Peyer's patch (tissue), 4 donors: ENCODE data around the gene HNRNPLL.

ENCODE experiments used
- POLR2A ChIP-seq, 2 donors: fragments of 450-650 bp; IDR thresholded peaks; one replicate each; pipeline ENCODE4 v1.5.1; 2017; ENCODE audit warnings: antibody characterized with exemption in 2 of 2, mild to moderate bottlenecking in 2 of 2, moderate library complexity in 2 of 2
- TF ChIP-seq, protein P1 (sequence below), 6 experiments: fragments of 450-650 bp in 4 of 6; fragments of 200-600 bp in 2 of 6; sonication (generic) in 1 of 6; IDR thresholded peaks; one replicate each; pipeline ENCODE4 v1.5.1; 2017 to 2019; ENCODE audit warnings: antibody characterized with exemption in 6 of 6, mild to moderate bottlenecking in 3 of 6, moderate library complexity in 1 of 6

DNA sequence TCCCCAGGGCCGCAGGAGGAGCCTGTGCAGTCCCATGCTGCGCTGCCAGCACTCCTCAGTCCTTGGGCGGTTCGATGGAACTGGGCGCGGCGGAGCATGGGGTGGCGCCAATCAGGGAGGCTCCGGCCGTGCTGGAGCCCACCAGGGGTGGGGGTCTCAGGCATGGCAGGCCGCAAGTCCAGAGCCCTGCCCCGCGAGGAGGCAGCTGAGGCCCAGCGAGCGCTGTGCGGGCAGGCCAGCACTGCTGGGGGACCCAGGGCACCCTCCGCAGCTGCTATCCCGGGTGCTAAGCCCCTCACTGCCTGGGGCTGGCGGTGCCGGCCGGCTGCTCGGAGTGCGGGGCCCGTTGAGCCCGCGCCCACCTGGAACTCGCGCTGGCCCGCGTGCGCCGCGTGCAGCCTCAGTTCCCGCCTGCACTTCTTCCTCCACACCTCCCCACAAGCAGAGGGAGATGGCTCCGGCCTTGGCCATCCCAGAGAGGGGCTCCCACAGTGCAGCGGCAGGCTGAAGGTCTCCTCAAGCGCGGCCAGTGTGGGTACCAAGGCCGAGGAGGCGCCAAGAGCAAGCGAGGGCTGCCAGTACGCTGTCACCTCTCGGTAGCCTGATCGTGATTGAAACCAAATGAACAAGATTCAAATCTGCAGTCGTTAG lies 40.4 kb upstream of the HNRNPLL start:
- TF ChIP-seq, protein P1, sequence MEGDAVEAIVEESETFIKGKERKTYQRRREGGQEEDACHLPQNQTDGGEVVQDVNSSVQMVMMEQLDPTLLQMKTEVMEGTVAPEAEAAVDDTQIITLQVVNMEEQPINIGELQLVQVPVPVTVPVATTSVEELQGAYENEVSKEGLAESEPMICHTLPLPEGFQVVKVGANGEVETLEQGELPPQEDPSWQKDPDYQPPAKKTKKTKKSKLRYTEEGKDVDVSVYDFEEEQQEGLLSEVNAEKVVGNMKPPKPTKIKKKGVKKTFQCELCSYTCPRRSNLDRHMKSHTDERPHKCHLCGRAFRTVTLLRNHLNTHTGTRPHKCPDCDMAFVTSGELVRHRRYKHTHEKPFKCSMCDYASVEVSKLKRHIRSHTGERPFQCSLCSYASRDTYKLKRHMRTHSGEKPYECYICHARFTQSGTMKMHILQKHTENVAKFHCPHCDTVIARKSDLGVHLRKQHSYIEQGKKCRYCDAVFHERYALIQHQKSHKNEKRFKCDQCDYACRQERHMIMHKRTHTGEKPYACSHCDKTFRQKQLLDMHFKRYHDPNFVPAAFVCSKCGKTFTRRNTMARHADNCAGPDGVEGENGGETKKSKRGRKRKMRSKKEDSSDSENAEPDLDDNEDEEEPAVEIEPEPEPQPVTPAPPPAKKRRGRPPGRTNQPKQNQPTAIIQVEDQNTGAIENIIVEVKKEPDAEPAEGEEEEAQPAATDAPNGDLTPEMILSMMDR (IDR thresholded peaks at IDR 0.05) = no peak
- TF ChIP-seq POLR2A (IDR thresholded peaks at IDR 0.05) = no peak
